Endothelial cell (in vitro differentiated cells): ENCODE results near the gene SLC1A5. TPM values are rescaled to one million over a fixed set of nuclear protein-coding genes. Genes with fewer than 3 reads are reported as not detected.
A peak's percentile ranks its signal among the peaks of the same experiment; 100 is the strongest.

Experiments
- DNase-seq: peaks from one replicate; pipeline ENCODE4 v3.0.0; 2021; ENCODE audit warnings: low spot score
- H3K27ac Mint-ChIP-seq: one replicate; pipeline ENCODE4 v1.8.0; 2021; ENCODE audit warnings: mixed read lengths, inconsistent platforms; ENCODE audit not compliant: unreplicated experiment
- H3K27me3 Mint-ChIP-seq: one replicate; pipeline ENCODE4 v1.8.0; 2021; ENCODE audit warnings: mild to moderate bottlenecking, moderate library complexity, mixed read lengths, inconsistent platforms; ENCODE audit not compliant: unreplicated experiment
- H3K36me3 Mint-ChIP-seq: one replicate; pipeline ENCODE4 v1.8.0; 2021; ENCODE audit warnings: mild to moderate bottlenecking, low read depth, mixed read lengths, inconsistent platforms; ENCODE audit not compliant: unreplicated experiment
- H3K4me1 Mint-ChIP-seq: one replicate; pipeline ENCODE4 v1.8.0; 2021; ENCODE audit warnings: mild to moderate bottlenecking, mixed read lengths, inconsistent platforms; ENCODE audit not compliant: unreplicated experiment
- H3K4me3 Mint-ChIP-seq: one replicate; pipeline ENCODE4 v1.8.0; 2021; ENCODE audit warnings: mild to moderate bottlenecking, mixed read lengths, inconsistent platforms; ENCODE audit not compliant: unreplicated experiment
- H3K9me3 Mint-ChIP-seq: one replicate; pipeline ENCODE4 v1.8.0; 2021; ENCODE audit warnings: mixed read lengths, inconsistent platforms; ENCODE audit not compliant: unreplicated experiment
- CTCF ChIP-seq: fragments of 200-600 bp; sonication (generic); IDR thresholded peaks from one replicate; pipeline ENCODE4 v1.5.0; 2021; ENCODE audit warnings: antibody characterized with exemption; ENCODE audit not compliant: unreplicated experiment
- total RNA-seq: library from RNA; stranded (reverse); fragmentation: NEBNext Ultra II Directional; extraction: Animal tissue kit (Norgen Biotek cat#: 25700); gene quantifications from one replicate; pipeline ENCODE4 v1.2.1, GENCODE V29; 2021; ENCODE audit not compliant: unreplicated experiment

The SLC1A5 gene
- total RNA-seq, 1 donor from 2014 or later = 62.6 TPM

GRCh38 chr19:46726971-46727501 is 61.4 kb downstream of the SLC1A5 start:
- Mint-ChIP-seq H3K27me3 (peaks cover 20% of the 10 kb centered on the region), H3K27ac (peak overlapping the region; percentile 31), H3K9me3 (no peaks in the 10 kb centered on the region), H3K4me1 (peaks cover 20% of the 10 kb centered on the region), H3K4me3 (no peak overlapping the region), H3K36me3 (peaks cover 37% of the 10 kb centered on the region)
- TF ChIP-seq CTCF = no peak
- no peak for DNase-seq

GRCh38 chr19:46726551-46726950 is 61.8 kb downstream of the SLC1A5 start:
- Mint-ChIP-seq H3K36me3 (peaks cover 33% of the 10 kb centered on the region), H3K27ac (peak overlapping the region; percentile 57)
- no peak for TF ChIP-seq CTCF

DNA sequence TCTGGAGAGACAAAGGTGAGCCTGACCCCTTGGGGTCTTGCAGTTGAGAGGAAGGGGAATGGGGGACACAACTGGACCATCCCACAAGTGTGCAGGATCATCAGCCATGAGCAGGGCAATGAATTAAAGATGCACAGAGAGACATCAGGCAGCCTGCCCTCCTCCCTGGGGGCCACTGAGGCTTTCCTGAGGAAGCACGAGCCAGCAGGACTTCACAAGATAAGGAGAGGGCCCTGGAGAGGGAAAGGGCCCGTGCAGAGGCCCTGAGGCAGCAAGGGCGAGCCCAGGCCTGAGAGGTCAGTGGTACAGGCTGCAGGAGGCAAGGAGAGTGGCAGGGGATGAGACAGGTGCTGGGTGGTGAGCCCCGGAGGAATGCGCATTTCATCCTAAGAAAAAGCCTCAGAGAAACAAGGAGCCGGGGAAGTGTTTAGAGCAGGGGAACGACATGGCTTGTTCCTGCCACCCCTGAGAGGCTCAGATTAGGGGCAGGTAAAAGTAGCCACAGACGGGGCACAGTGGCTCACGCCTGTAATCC is 62.5 kb downstream of the SLC1A5 start:
- Mint-ChIP-seq H3K4me1 (peaks cover 23% of the 10 kb centered on the region), H3K36me3 (peaks cover 31% of the 10 kb centered on the region), H3K9me3 (no peaks in the 10 kb centered on the region), H3K27me3 (peaks cover 15% of the 10 kb centered on the region), H3K4me3 (peak overlapping the region; percentile 77), H3K27ac (peak overlapping the region; percentile 61)
- DNase-seq = no peak
- TF ChIP-seq CTCF = no peak

More at GRCh38 chr19:46726551-46726950, 61.8 kb downstream of the SLC1A5 start:
- no peak for DNase-seq
- peak overlapping the region; percentile 77 for H3K4me3 Mint-ChIP-seq
- H3K9me3 Mint-ChIP-seq = no peaks in the 10 kb centered on the region
- H3K27me3 Mint-ChIP-seq = peaks cover 18% of the 10 kb centered on the region
- peaks cover 23% of the 10 kb centered on the region for H3K4me1 Mint-ChIP-seq

DNA sequence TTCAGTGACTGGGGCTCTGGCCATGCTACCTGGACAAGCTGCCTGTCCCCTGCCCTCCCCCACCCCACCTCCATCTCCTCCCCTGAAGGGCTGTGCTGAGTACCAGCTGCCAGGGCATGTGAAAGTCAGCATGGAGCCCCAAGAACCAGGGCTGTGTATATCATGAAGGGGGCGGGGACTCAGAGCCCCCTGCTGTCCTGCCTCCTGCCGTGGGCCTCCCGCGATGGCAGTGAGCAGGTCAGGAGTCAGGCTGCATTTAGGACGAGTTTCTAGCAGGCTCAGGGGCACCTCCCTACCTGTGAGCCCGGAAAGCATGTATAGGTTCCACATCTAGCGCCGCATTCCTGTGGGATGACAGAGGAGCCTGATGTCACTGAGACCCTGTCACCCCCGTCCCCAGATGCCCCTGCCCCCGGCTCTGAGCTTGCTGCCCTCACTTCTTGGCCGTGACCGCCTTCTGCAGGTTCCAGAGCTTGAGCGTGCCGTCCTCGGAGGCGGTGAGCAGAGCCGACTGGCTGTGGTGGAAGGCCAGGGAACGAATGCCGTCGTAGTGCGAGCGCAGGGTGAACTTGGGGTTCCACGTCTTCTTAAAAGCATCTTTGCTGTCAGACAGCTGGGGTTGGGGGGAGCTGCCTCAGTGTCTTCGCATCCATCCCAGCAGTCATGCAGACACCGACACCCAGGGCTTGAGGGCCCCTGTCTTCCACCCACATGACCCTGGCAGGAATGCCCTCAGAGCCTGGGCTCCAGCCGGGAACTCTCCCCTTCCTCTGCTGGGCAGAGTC is 63.2 kb downstream of the SLC1A5 start:
- Mint-ChIP-seq H3K27ac (peak overlapping the region; percentile 61), H3K36me3 (peaks cover 30% of the 10 kb centered on the region), H3K4me3 (no peak overlapping the region), H3K27me3 (peaks cover 20% of the 10 kb centered on the region), H3K9me3 (no peaks in the 10 kb centered on the region), H3K4me1 (peaks cover 23% of the 10 kb centered on the region)
- no peak for DNase-seq
- TF ChIP-seq CTCF = no peak

Other genes with a start within 250 kb of the SLC1A5 start
- 564 TPM for gene CALM3, start 187.3 kb downstream of the SLC1A5 start, total RNA-seq
- gene PTGIR, start 163.5 kb downstream of the SLC1A5 start, total RNA-seq = not detected
- gene GNG8, start 152.4 kb downstream of the SLC1A5 start, total RNA-seq = not detected
- gene DACT3, start 127.4 kb downstream of the SLC1A5 start, total RNA-seq = 1.1 TPM
- 132 TPM for gene PRKD2, start 71.5 kb downstream of the SLC1A5 start, total RNA-seq
- gene FKRP, start 42.5 kb downstream of the SLC1A5 start, total RNA-seq = 22.7 TPM
- 111 TPM for gene STRN4, start 42.1 kb downstream of the SLC1A5 start, total RNA-seq
- 381 TPM for gene AP2S1, start 62.3 kb upstream of the SLC1A5 start, total RNA-seq
- 71.1 TPM for gene ARHGAP35, start 72.4 kb upstream of the SLC1A5 start, total RNA-seq
- gene NPAS1, start 231.2 kb upstream of the SLC1A5 start, total RNA-seq = 1.0 TPM